GM13977 (cell line): Measurements from ENCODE around the gene RPL22L1.

Experiments used
- DNase-seq: peaks from one replicate; pipeline ENCODE4 v3.0.0; 2012; ENCODE audit warnings: low spot score
- in situ Hi-C: fragments of 300-500 bp; cut with MboI; formaldehyde crosslinking; loops from one replicate; pipeline ENCODE4 v1.12.0; 2022; ENCODE audit warnings: low sequenced_read_pairs, low pct_unique_long_range_greater_than_20kb, mixed read lengths, inconsistent platforms; ENCODE audit not compliant: unreplicated experiment
- TF ChIP-seq, protein P1 (sequence below): IDR thresholded peaks from 2 replicates; pipeline ENCODE4 v1.5.1; 2012; ENCODE audit warnings: mild to moderate bottlenecking, control low read depth; ENCODE audit not compliant: insufficient read depth; ENCODE audit errors: extremely low read depth, missing control alignments

Gene RPL22L1

DNA sequence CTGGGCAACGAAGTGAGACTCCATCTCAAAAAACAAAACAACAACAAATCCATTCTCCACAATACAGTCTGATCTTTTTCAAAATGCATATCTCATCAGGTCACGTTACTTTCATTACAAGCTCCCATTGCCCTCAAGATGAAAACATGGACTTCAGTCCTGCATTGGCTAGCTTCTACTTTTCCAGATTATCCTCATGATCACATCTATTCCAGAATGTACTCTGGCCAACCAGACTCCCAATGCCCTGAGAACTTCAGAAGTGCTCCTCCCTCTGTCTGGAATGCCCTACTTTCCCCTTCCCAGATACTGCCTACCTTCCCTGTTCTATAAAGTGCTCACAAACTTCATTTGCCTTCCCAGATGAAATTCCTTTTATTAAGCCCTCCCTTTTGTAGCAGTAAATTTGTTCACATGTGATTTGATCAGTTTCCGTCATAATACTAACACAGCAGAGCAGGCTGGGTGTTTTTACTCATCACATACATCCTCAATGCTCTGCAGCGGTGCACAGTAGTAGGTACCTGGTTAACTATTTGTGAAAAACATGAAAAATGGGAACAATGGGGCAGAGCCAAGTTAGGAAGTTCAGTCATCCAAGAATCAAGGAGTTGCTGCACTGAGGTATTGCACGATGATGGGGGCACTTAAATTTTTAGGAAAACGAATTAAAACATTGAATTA is 5.3 kb downstream of the RPL22L1 start:
- TF ChIP-seq, protein P1, sequence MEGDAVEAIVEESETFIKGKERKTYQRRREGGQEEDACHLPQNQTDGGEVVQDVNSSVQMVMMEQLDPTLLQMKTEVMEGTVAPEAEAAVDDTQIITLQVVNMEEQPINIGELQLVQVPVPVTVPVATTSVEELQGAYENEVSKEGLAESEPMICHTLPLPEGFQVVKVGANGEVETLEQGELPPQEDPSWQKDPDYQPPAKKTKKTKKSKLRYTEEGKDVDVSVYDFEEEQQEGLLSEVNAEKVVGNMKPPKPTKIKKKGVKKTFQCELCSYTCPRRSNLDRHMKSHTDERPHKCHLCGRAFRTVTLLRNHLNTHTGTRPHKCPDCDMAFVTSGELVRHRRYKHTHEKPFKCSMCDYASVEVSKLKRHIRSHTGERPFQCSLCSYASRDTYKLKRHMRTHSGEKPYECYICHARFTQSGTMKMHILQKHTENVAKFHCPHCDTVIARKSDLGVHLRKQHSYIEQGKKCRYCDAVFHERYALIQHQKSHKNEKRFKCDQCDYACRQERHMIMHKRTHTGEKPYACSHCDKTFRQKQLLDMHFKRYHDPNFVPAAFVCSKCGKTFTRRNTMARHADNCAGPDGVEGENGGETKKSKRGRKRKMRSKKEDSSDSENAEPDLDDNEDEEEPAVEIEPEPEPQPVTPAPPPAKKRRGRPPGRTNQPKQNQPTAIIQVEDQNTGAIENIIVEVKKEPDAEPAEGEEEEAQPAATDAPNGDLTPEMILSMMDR, result no peak
- in situ Hi-C loops, result no loop called here
- no peak for DNase-seq

DNA sequence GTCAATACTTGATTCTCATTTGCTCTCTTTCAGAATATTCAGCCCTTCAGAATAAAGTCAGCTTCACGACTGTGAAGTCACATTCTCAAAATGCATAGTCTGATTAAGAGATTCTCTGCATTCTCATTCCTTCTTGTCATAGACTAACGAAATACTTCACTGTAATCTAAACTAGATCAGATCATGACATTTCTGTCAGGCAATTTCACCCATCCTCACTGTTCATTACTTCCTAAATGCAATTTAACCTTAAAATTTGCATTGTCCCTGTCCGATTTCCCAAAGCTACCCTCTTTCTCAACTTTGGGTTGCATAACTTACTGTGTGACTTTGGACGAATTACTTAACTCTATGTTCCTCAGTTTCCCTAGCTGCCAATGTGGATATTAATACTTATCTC is 6.2 kb downstream of the RPL22L1 start:
- no peak for DNase-seq
- in situ Hi-C loops, result no loop called here
- TF ChIP-seq, protein P1, result no peak

DNA sequence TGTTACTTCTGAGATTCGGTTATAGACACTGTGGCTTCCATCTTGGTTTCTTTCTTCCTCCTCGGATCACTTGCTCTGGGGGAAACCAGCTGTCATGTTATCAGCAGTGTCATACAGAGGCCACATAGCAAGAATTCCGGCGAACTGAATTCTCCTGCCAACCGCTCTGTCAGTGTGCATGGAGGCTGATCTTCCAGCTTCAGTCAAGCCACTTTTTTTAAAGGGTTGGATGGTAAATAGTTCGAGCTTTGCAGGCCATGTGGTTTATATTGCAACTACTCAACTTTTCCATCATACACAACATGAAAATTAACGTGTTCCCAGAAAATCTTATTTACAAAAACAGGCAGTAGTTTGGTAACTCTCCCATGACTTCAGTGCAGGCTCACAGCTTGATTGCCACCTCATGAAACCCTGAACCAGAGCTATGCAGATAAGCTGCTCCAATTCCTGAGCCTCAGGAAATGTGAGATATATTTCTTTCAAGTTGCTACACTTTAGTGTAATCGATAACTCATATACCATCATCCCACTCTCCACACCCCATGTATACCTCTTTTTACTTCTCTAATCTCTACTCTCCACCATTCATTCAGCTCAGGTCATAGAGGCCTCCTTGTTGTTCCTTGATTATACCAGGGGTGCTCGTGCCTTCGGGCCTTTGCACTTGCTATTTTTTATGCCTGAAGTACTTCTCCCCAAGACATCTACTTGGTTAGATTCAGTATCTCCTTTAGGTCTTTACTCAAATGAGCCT is 7.2 kb downstream of the RPL22L1 start:
- no peak for DNase-seq
- in situ Hi-C loops, result no loop called here
- TF ChIP-seq, protein P1, result no peak

DNA sequence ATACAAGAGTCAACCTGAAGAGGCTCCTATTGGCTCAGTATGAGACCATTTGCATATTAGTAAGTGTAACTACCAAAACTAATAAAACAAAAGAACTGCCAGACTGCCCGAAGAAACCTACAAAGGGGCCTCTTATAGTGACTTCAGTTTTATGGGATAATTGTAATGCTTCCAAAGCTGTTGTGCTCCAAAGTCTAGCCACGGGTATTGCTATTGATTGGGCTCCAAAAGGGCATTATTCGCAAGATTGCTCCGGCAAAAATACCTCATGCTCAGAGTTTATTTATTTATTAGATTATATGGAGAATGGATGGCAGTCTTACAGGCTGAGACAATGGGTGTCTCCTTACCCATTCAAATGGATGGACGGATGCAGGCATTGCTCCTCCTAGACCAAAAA is 11.4 kb downstream of the RPL22L1 start:
- in situ Hi-C loops, result no loop called here
- TF ChIP-seq, protein P1, result no peak
- DNase-seq, result no peak

DNA sequence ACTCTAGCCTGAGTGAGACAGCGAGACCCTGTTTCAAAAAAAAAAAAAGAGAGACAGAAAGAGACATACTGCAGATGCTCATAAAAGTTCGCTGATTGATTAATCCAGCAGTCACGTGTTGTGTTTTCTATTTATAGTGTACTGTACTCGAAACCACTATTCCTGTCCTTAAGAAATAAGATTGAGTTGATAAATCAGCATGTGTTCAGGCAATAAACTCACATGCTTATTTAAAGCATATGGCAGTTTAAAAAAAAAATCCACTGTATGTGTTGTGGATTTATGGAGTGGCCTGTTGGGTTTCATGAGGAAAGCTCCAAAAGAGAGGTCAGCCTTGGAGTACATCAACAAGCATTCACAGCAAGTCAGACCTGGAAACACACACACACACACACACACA is 17.7 kb downstream of the RPL22L1 start:
- no peak for DNase-seq
- TF ChIP-seq, protein P1, result no peak
- in situ Hi-C loops, result no loop called here

DNA sequence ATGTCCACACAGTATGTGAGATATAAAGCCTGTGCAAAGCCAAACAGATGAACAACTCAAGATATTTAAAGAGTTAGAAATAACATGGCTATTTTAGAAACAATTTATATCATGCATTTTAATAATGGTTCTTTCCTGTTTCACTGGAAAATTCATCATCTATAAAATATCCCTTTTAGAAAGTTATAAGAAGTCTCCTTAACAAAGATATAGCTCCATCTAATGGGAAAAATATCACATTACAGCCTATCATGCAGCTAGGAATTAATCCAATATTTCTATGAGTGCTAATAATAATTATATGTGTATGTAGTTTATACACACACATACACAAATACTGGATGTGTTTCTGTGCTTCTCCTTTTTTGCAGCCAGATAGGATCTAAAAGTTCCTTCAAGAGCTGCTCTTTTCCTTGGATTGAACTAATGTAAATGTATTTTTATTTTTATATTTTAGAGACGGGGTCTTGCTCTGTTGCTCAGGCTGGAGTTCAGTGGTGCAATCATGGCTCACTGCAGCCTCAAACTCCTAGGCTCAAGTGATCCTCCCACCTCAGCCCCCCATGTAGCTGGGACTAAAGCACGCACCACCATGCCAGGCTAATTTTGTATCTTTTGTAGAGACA is 21.6 kb downstream of the RPL22L1 start:
- no peak for DNase-seq
- TF ChIP-seq, protein P1, result no peak
- in situ Hi-C loops, result no loop called here
